NB4 (cell line): ENCODE data around the gene CELA2B.
A peak's percentile ranks its signal among the peaks of the same experiment; 100 is the strongest.
"Not testable (repeated sequence)": the region's sequence is repeated elsewhere in the genome, so short reads cannot be mapped to it uniquely, and the experiment has no call there.

ENCODE experiments used
- DNase-seq: peaks from one replicate; pipeline ENCODE4 v3.0.0; 2010; ENCODE audit warnings: low read depth
- H3K4me3 ChIP-seq: one replicate; pipeline ENCODE4 v1.5.1; 2011; ENCODE audit warnings: mild to moderate bottlenecking, low read depth, low read length, moderate library complexity
- MYC ChIP-seq: IDR thresholded peaks from 2 replicates; pipeline ENCODE4 v1.6.1; 2011; ENCODE audit warnings: low read depth, low read length
- POLR2A ChIP-seq: IDR thresholded peaks from 2 replicates; pipeline ENCODE4 v1.6.1; 2011; ENCODE audit warnings: mild to moderate bottlenecking; ENCODE audit not compliant: insufficient read length; ENCODE audit errors: extremely low read depth
- TF ChIP-seq, protein P1 (sequence below): IDR thresholded peaks from 2 replicates; pipeline ENCODE4 v1.6.1; 2011; ENCODE audit warnings: low read depth, low read length
- TF ChIP-seq, protein P2 (sequence below): IDR thresholded peaks from one replicate; pipeline ENCODE4 v1.5.1; 2012; ENCODE audit warnings: low read depth, low read length

The CELA2B gene

DNA sequence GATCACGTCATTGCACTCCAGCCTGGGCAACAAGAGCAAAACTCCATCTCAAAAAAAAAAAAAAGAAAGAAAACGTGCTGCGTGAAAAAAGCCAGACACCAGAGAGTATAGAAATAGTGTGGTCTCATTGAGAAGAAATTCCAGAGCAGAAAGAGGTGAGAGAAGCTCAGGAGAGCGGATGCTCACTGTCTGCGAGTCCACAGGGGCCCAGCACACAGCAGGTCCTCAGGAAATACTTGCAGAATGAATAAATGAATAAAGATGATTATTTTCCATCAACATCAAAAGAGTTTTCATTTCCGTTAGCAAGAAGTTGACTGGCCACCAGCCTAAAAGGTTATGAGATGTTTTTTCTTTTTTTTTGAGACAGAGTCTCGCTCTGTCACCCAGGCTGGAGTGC, 33.7 kb downstream of the CELA2B start:
- no peak for DNase-seq
- TF ChIP-seq MYC (no peak), POLR2A (no peak)
- H3K4me3 ChIP-seq: no peak overlapping the region

DNA sequence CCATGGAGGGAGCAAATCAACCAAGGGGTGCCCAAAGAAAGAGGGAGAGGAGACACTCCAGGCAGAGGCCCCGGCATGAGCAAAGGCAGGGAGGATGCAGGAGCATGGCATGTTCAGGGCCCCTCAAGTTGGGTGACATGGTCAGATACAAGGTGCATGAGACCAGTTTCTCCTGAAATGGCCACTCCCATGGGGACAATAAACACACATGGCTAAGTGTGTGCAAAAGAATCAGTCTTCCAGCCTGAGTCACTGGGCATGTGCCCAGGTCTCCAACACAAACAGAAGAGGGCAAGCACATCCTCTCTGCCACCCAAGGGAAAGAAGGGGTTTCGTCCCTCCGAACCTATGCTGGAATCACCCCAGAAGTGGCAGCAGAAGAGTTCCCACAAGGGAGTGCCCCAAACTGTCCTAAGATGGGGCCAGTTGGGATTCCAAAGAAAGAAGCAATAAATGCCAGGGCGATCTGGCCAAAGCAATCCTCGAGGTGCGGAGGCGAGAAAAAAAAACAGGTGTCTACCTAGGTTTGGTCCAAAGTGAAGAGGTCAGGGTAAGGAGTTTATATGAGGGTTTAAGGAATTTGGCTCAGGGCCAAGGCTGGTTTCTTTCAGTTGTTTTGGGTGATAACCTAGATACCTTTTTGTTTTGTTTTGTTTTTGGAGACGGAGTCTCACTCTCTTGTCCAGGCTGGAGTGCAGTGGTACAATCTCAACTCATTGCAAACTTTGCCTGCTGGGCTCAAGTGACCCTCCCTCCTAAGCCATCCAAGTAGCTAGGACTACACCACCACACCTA, 34.9 kb downstream of the CELA2B start:
- no peak overlapping the region for H3K4me3 ChIP-seq
- TF ChIP-seq, protein P1, sequence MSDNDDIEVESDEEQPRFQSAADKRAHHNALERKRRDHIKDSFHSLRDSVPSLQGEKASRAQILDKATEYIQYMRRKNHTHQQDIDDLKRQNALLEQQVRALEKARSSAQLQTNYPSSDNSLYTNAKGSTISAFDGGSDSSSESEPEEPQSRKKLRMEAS: no peak
- TF ChIP-seq, protein P2, sequence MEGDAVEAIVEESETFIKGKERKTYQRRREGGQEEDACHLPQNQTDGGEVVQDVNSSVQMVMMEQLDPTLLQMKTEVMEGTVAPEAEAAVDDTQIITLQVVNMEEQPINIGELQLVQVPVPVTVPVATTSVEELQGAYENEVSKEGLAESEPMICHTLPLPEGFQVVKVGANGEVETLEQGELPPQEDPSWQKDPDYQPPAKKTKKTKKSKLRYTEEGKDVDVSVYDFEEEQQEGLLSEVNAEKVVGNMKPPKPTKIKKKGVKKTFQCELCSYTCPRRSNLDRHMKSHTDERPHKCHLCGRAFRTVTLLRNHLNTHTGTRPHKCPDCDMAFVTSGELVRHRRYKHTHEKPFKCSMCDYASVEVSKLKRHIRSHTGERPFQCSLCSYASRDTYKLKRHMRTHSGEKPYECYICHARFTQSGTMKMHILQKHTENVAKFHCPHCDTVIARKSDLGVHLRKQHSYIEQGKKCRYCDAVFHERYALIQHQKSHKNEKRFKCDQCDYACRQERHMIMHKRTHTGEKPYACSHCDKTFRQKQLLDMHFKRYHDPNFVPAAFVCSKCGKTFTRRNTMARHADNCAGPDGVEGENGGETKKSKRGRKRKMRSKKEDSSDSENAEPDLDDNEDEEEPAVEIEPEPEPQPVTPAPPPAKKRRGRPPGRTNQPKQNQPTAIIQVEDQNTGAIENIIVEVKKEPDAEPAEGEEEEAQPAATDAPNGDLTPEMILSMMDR: no peak
- TF ChIP-seq POLR2A (no peak), MYC (no peak)
- DNase-seq: no peak

DNA sequence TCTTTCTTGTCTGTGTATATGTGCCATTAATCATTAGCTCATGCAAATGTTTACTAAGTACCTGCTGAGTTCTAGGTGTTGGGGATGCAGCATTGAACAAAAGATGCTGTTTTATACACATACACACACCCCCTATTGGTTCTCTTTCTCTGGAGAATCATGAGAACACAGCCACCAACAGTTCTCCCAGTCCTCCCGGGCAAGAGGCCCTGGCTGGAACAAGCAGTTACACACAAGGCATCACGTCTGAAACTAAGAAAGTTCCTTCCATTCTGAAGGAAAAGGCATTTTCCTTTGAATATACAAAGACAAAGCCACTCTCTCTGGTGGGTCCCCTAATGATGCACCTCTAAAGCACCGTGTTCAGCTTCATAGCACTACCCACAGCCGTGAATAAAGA, 37.3 kb downstream of the CELA2B start:
- no peak for TF ChIP-seq POLR2A
- TF ChIP-seq MYC: no peak
- TF ChIP-seq, protein P1: no peak
- TF ChIP-seq, protein P2: no peak
- no peak for DNase-seq
- H3K4me3 ChIP-seq: no peak overlapping the region

DNA sequence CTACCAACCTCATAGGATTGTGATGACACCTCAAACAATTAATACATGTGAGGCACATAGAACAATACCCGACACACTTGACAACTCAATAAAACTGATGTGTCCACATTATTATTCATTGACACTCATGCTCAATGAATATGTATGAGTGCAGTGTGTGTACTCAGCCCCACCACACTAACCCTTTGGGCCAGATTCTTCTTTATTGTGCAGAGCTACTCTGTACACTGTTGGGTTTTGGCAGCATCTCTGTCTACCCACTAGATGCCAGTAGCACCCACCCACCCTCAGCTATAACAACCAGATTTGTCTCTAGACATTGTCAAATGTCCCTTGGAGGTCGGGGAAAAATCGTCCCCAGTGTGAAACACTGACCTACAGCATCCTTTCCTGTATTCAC, 38.0 kb downstream of the CELA2B start:
- no peak overlapping the region for H3K4me3 ChIP-seq
- DNase-seq: no peak
- TF ChIP-seq POLR2A (no peak), MYC (no peak)
- TF ChIP-seq, protein P2: no peak
- TF ChIP-seq, protein P1: no peak

DNA sequence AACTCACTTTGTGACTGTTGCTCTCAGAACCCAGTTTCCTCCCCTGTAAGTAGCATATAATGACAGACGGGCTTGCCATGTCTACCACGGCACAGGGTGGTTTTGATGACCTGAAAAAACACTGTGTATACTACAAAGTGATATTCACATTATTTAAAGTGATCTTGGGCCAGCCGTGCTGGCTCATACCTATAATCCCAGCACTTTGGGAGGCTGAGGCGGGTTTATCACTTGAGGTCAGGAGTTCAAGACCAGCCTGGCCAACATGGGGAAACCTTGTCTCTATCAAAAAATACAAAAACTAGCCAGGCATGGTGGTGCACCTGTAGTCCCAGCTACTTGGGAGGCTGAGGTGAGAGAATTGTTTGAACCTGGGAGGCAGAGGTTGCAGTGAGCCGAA, 38.7 kb downstream of the CELA2B start:
- DNase-seq, H3K4me3 ChIP-seq: not testable (repeated sequence)

DNA sequence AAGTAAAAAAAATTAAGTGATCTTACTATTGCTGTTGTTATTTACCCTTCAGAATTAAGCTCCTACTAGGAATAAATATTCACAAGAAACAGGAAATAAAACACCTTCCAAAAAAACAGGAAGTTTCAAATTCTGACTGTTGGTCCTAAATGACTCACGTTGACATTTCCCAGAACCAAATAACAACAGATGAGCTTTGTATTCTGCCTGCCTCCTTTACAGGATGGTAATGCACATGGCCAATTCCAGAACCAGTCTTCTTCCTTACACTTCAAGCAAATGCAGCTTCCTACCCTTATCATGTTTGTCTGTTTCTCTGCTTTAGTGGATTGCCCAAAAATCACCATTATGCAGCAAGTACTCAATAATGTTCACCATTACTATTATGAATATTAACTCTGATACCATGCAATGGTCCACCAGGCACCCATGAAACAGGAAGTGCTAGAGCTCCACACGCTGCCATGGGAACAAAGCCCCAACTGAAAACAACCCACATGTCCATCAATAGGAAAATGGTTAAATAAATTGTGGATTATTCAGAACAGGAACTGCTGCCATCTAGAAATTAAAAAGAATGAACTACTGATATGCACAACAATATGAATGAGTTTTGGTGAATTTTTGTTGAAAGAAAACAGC, 39.2 kb downstream of the CELA2B start:
- no peak overlapping the region for H3K4me3 ChIP-seq
- peak; percentile 48 for DNase-seq
- TF ChIP-seq, protein P1: no peak
- no peak for TF ChIP-seq MYC
- TF ChIP-seq, protein P2: no peak
- no peak for TF ChIP-seq POLR2A
